HCT116 (cell line): ENCODE measurements around the gene SPDYE1. TPM values are rescaled to one million over a fixed set of nuclear protein-coding genes. Genes with fewer than 3 reads are reported as not detected.
"Not testable (repeated sequence)": the region's sequence is repeated elsewhere in the genome, so short reads cannot be mapped to it uniquely, and the experiment has no call there.

Experiments
- ATAC-seq: fragments of 200-7000 bp; cut with Tn5 transposase; 2 replicates; pipeline ENCODE4 v1.9.1; 2020; ENCODE audit warnings: mild to moderate bottlenecking, moderate library complexity
- BruUV-seq: library from RNA; stranded (reverse); fragments of 400-500 nt; replicated peaks from 2 replicates; lab custom pipeline; 2021; lab: Mats Ljungman, UMichigan
- CTCF ChIA-PET: fragments of 300-600 bp; sonication (Branson Sonifier 250); formaldehyde crosslinking; loops from one replicate; lab custom pipeline; 2021; ENCODE audit warnings: antibody characterized with exemption; lab: Charles Lee
- POLR2A ChIA-PET: fragments of 300-600, 350-600 bp; sonication (Branson Sonifier 250); formaldehyde crosslinking; loops from one replicate; lab custom pipeline; 2021; ENCODE audit warnings: antibody characterized with exemption; lab: Charles Lee
- RAD21 ChIA-PET, 2 experiments: fragments of 300-600 bp; sonication (Branson Sonifier 250); formaldehyde crosslinking; loops; one replicate each; lab custom pipeline; 2023; ENCODE audit warnings: low total read pairs in 2 of 2; ENCODE audit not compliant: uncharacterized antibody in 2 of 2, unreplicated experiment in 2 of 2, low non-redundant PET in 1 of 2; lab: Charles Lee
- DNase-seq: peaks from one replicate; pipeline ENCODE4 v3.0.0-alpha.2; 2010; ENCODE audit warnings: low read depth, low spot score
- H2AFZ ChIP-seq: fragments of 200-600 bp; shearing (Covaris generic), sonication (generic); 2 replicates; pipeline ENCODE4 v1.6.1; 2017; ENCODE audit warnings: low read depth, mixed run types, mixed read lengths, antibody characterized with exemption, low read length; ENCODE audit not compliant: poor library complexity, severe bottlenecking
- H3K27ac ChIP-seq: 2 replicates; pipeline ENCODE4 v1.5.1; 2012; ENCODE audit warnings: low read depth, low read length
- H3K27me3 ChIP-seq: fragments of 200-600 bp; sonication (generic); 2 replicates; pipeline ENCODE4 v1.6.1; 2016; ENCODE audit warnings: mixed run types, low read length, mixed read lengths; ENCODE audit not compliant: insufficient read depth
- H3K36me3 ChIP-seq, 2 experiments: fragments of 200-500 bp in 1 of 2; fragments of 200-600 bp in 1 of 2; sonication (Bioruptor generic) in 1 of 2; sonication (generic) in 1 of 2; 2 replicates each; pipeline versions ENCODE4 v1.5.1 to v1.6.1; 2014 to 2016; ENCODE audit warnings: low read length in 2 of 2, inconsistent platforms in 1 of 2, mixed read lengths in 1 of 2, mixed run types in 1 of 2; ENCODE audit not compliant: insufficient read depth in 2 of 2, control insufficient read depth in 1 of 2
- H3K4me1 ChIP-seq, 2 experiments: fragments of 200-600 bp in 1 of 2; sonication (generic) in 1 of 2; 2 replicates each; pipeline versions ENCODE4 v1.5.1 to v1.6.1; 2012 to 2017; ENCODE audit warnings: low read length in 2 of 2, inconsistent platforms in 1 of 2, mild to moderate bottlenecking in 1 of 2, mixed read lengths in 1 of 2, mixed run types in 1 of 2, moderate library complexity in 1 of 2; ENCODE audit not compliant: insufficient read depth in 2 of 2, control insufficient read depth in 1 of 2
- H3K4me2 ChIP-seq: fragments of 200-600 bp; sonication (generic); 2 replicates; pipeline ENCODE4 v1.6.1; 2017; ENCODE audit warnings: mixed run types, low read length, mixed read lengths
- H3K4me3 ChIP-seq, 2 experiments: fragments of 200-600 bp in 1 of 2; sonication (generic) in 1 of 2; replicated peaks in 1 of 2; 2 replicates each; pipeline ENCODE4 v1.5.1; 2011 to 2016; ENCODE audit warnings: low read length in 2 of 2, control low read depth in 1 of 2, low read depth in 1 of 2, mild to moderate bottlenecking in 1 of 2, mixed read lengths in 1 of 2, mixed run types in 1 of 2
- H3K79me2 ChIP-seq: fragments of 200-600 bp; sonication (generic); 2 replicates; pipeline ENCODE4 v1.6.1; 2017; ENCODE audit warnings: mild to moderate bottlenecking, mixed run types, low read length, moderate library complexity, mixed read lengths; ENCODE audit not compliant: insufficient read depth
- H3K9ac ChIP-seq: fragments of 200-600 bp; sonication (generic); 2 replicates; pipeline ENCODE4 v1.6.1; 2016; ENCODE audit warnings: low read length, mixed read lengths
- H3K9me2 ChIP-seq: fragments of 200-600 bp; sonication (generic), shearing (Covaris generic); 2 replicates; pipeline ENCODE4 v1.6.1; 2017; ENCODE audit warnings: mixed run types, mild to moderate bottlenecking, moderate library complexity; ENCODE audit not compliant: insufficient read depth
- H3K9me3 ChIP-seq, 2 experiments: fragments of 200-500 bp in 1 of 2; fragments of 200-600 bp in 1 of 2; sonication (Bioruptor generic) in 1 of 2; sonication (generic) in 1 of 2; 2 replicates each; pipeline ENCODE4 v1.6.1; 2014 to 2017; ENCODE audit warnings: low read length in 2 of 2, mixed read lengths in 2 of 2, inconsistent platforms in 1 of 2, low read depth in 1 of 2, mild to moderate bottlenecking in 1 of 2, mixed run types in 1 of 2, moderate library complexity in 1 of 2; ENCODE audit not compliant: control insufficient read depth in 1 of 2, insufficient read depth in 1 of 2
- H4K20me1 ChIP-seq: fragments of 200-600 bp; sonication (generic), shearing (Covaris generic); 2 replicates; pipeline ENCODE4 v1.6.1; 2017; ENCODE audit warnings: mixed run types, mild to moderate bottlenecking, moderate library complexity; ENCODE audit not compliant: insufficient read depth
- intact Hi-C: fragments of 100-400 bp; cut with micrococcal nuclease; formaldehyde crosslinking; loops from 2 replicates; pipeline ENCODE4 v1.10.0; 2022
- total RNA-seq: library from RNA; stranded (reverse); gene quantifications from one replicate; pipeline ENCODE4 v1.2.1, GENCODE V29; 2021; ENCODE audit not compliant: unreplicated experiment

The SPDYE1 gene
- total RNA-seq, 1 experiment from 2014 or later: not detected

DNA sequence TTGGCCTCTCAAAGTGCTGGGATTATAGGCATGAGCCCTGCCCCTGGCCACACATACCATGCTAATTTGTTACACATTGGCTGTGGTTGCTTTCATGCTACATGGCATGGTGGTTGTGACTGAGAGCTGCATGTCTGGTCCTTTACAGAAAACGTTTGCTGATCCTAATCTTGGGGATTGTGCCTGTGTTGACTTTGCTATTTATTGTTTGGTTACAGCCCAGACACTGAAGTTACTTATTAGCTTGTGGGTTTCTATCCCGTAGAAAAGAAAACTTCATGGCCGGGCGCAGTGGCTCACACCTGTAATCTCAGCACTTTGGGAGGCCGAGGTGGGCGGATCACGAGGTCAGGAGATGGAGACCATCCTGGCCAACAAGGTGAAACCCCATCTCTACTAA, 24.4 kb downstream of the SPDYE1 start:
- ATAC-seq, H3K27me3 ChIP-seq, H3K9me2 ChIP-seq, H3K4me3 ChIP-seq, H3K36me3 ChIP-seq, intact Hi-C loops, H3K4me2 ChIP-seq, POLR2A ChIA-PET, CTCF ChIA-PET, H3K27ac ChIP-seq, DNase-seq, H4K20me1 ChIP-seq, H3K9me3 ChIP-seq, H3K9ac ChIP-seq, H3K4me1 ChIP-seq, H3K79me2 ChIP-seq, BruUV-seq, H2AFZ ChIP-seq: not testable (repeated sequence)
- RAD21 ChIA-PET: interaction anchor here in 1 of 2 experiments (0.7 kb wide), 1 partner anchor 346 kb away, joined by 3 read pairs; no protein-coding TSS in a partner anchor

GRCh38 chr7:44022796-44023467, 25.2 kb downstream of the SPDYE1 start:
- CTCF ChIA-PET, POLR2A ChIA-PET, H3K27ac ChIP-seq, H3K9me2 ChIP-seq, H2AFZ ChIP-seq, H3K36me3 ChIP-seq, H3K4me3 ChIP-seq, H3K4me2 ChIP-seq, H4K20me1 ChIP-seq, intact Hi-C loops, BruUV-seq, H3K79me2 ChIP-seq, DNase-seq, H3K27me3 ChIP-seq, H3K4me1 ChIP-seq, RAD21 ChIA-PET, H3K9ac ChIP-seq, H3K9me3 ChIP-seq, ATAC-seq: not testable (repeated sequence)

DNA sequence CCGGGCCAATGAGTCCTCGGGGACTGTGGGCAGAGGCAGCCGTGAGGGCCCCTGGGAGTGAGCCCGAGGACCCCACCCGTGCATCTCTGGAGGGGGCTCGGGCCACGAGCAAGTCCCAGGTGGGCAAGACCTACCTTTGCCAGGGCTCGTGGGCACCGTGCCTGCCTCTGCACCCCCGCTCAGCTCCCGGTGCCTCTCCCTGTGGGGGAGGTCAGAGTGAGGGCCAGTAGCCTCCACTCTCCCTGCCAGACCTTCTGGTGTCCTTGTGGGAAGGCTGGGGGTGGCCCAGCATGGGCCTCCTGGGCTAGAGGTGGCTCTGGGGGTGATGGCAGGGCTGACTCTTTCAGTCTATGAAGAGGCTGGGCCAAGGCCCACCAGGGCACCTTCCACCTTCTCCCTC, 31.7 kb downstream of the SPDYE1 start:
- H3K4me1 ChIP-seq, DNase-seq, ATAC-seq, H3K79me2 ChIP-seq, H3K4me3 ChIP-seq, H3K9me2 ChIP-seq, BruUV-seq, H3K27me3 ChIP-seq, H2AFZ ChIP-seq, H4K20me1 ChIP-seq, intact Hi-C loops, H3K27ac ChIP-seq, H3K4me2 ChIP-seq, CTCF ChIA-PET, RAD21 ChIA-PET, H3K36me3 ChIP-seq, H3K9me3 ChIP-seq, H3K9ac ChIP-seq, POLR2A ChIA-PET: not testable (repeated sequence)

- H3K4me1 ChIP-seq, H2AFZ ChIP-seq, H3K79me2 ChIP-seq, H3K4me3 ChIP-seq, H3K9me3 ChIP-seq, BruUV-seq, CTCF ChIA-PET, H3K9me2 ChIP-seq, H3K9ac ChIP-seq, RAD21 ChIA-PET, H4K20me1 ChIP-seq, DNase-seq, H3K4me2 ChIP-seq, H3K27me3 ChIP-seq, H3K36me3 ChIP-seq, H3K27ac ChIP-seq, POLR2A ChIA-PET, intact Hi-C loops: not testable (repeated sequence)
- peak; percentile 76 for ATAC-seq
Measured at GRCh38 chr7:44030029-44030428, 32.3 kb downstream of the SPDYE1 start.
